HepG2 (cell line): ENCODE data around the gene ANKIB1. TPM values are rescaled to one million over a fixed set of nuclear protein-coding genes. Genes with fewer than 3 reads are reported as not detected.

ENCODE experiments used
- AGO1 ChIP-seq: fragments of 200-400 bp; formaldehyde crosslinking; IDR thresholded peaks from 2 replicates; pipeline ENCODE4 v1.6.1; 2017; ENCODE audit warnings: mild to moderate bottlenecking, low read depth, low read length, moderate library complexity; ENCODE audit not compliant: poor library complexity, severe bottlenecking
- CBX1 ChIP-seq: IDR thresholded peaks from one replicate; pipeline ENCODE4 v1.6.1; 2016; ENCODE audit warnings: antibody characterized with exemption, low read depth
- CBX2 ChIP-seq, 2 experiments: fragments of 200-600 bp in 1 of 2; sonication (generic); formaldehyde crosslinking in 1 of 2; IDR thresholded peaks; 2 replicates each; pipeline versions ENCODE4 v1.7.0 to v1.8.1; 2018 to 2022; ENCODE audit warnings: low read depth in 2 of 2, low read length in 1 of 2, mild to moderate bottlenecking in 1 of 2, missing genetic modification reagents in 1 of 2
- CEBPZ ChIP-seq: IDR thresholded peaks from 2 replicates; pipeline ENCODE4 v1.6.1; 2012; ENCODE audit warnings: low read length, improper control_type of control experiment
- CHCHD3 ChIP-seq: sonication (generic); formaldehyde crosslinking; IDR thresholded peaks from 2 replicates; pipeline ENCODE4 v1.8.0; 2022; ENCODE audit warnings: mild to moderate bottlenecking, missing genetic modification reagents, moderate library complexity
- FOXA1 ChIP-seq, 2 experiments: fragments of 450-650 bp in 1 of 2; sonication (generic) in 1 of 2; formaldehyde crosslinking in 1 of 2; IDR thresholded peaks; 2 replicates each; pipeline versions ENCODE4 v1.4.0 to v1.6.1; 2016 to 2020; ENCODE audit warnings: missing genetic modification reagents in 1 of 2
- GABPB1 ChIP-seq: IDR thresholded peaks from 2 replicates; pipeline ENCODE4 v1.6.1; 2016; ENCODE audit warnings: mild to moderate bottlenecking, missing genetic modification reagents, moderate library complexity, missing compliant biosample characterization
- IRF2 ChIP-seq: IDR thresholded peaks from 2 replicates; pipeline ENCODE4 v1.6.1; 2018; ENCODE audit warnings: missing genetic modification reagents, missing compliant biosample characterization
- MED13 ChIP-seq: sonication (generic); formaldehyde crosslinking; IDR thresholded peaks from 2 replicates; pipeline ENCODE4 v1.5.0; 2020; ENCODE audit warnings: missing genetic modification reagents
- PAF1 ChIP-seq: IDR thresholded peaks from 2 replicates; pipeline ENCODE4 v1.6.1; 2016; ENCODE audit warnings: missing genetic modification reagents, missing compliant biosample characterization
- SMAD3 ChIP-seq: sonication (generic); formaldehyde crosslinking; IDR thresholded peaks from 2 replicates; pipeline ENCODE4 v1.4.0; 2020; ENCODE audit warnings: missing genetic modification reagents
- SNAPC2 ChIP-seq: sonication (generic); formaldehyde crosslinking; IDR thresholded peaks from 2 replicates; pipeline ENCODE4 v1.8.1; 2022; ENCODE audit warnings: mild to moderate bottlenecking, missing genetic modification reagents
- SP1 ChIP-seq, 2 experiments: fragments of 450-650 bp in 1 of 2; sonication (generic) in 1 of 2; formaldehyde crosslinking in 1 of 2; IDR thresholded peaks; 2 replicates each; pipeline versions ENCODE4 v1.4.0 to v1.6.1; 2016 to 2020; ENCODE audit warnings: missing genetic modification reagents in 1 of 2
- ZBTB14 ChIP-seq: sonication (generic); formaldehyde crosslinking; IDR thresholded peaks from 2 replicates; pipeline ENCODE4 v1.4.0; 2020; ENCODE audit warnings: missing genetic modification reagents
- ZBTB34 ChIP-seq: sonication (generic); formaldehyde crosslinking; IDR thresholded peaks from 2 replicates; pipeline ENCODE4 v1.8.0; 2022; ENCODE audit warnings: mild to moderate bottlenecking, missing genetic modification reagents
- ZFP36L2 ChIP-seq: sonication (generic); formaldehyde crosslinking; IDR thresholded peaks from 2 replicates; pipeline ENCODE4 v1.4.0; 2020; ENCODE audit warnings: missing genetic modification reagents
- ZFY ChIP-seq: sonication (generic); formaldehyde crosslinking; IDR thresholded peaks from 2 replicates; pipeline ENCODE4 v1.4.0; 2020; ENCODE audit warnings: missing genetic modification reagents
- ZNF383 ChIP-seq: sonication (generic); formaldehyde crosslinking; IDR thresholded peaks from 2 replicates; pipeline ENCODE4 v1.4.0; 2020; ENCODE audit warnings: missing genetic modification reagents, mild to moderate bottlenecking, borderline replicate concordance
- ZNF629 ChIP-seq: sonication (generic); formaldehyde crosslinking; conservative IDR thresholded peaks from 2 replicates; pipeline ENCODE4 v1.5.0; 2020; ENCODE audit warnings: missing genetic modification reagents
- ZNF639 ChIP-seq: conservative IDR thresholded peaks from 2 replicates; pipeline ENCODE4 v1.6.1; 2018; ENCODE audit warnings: missing genetic modification reagents
- ZNF691 ChIP-seq: sonication (generic); formaldehyde crosslinking; IDR thresholded peaks from 2 replicates; pipeline ENCODE4 v1.4.0; 2020; ENCODE audit warnings: missing genetic modification reagents, low read depth, mild to moderate bottlenecking, borderline replicate concordance
- polyA plus RNA-seq, 8 experiments: library from polyadenylated mRNA; depleted of rRNA in 3 of 8; stranded (reverse) in 7 of 8; unstranded in 1 of 8; fragments of >200 nt; fragmentation: Illumina TruSeq in 4 of 8; extraction: Trizol in 4 of 8; gene quantifications; 2 replicates each; pipeline versions ENCODE4 v1.2.1 to v1.2.3, GENCODE V29; 2011 to 2016; ENCODE audit warnings: low read depth in 4 of 8, missing spikeins in 1 of 8, mixed read lengths in 1 of 8; ENCODE audit not compliant: insufficient read depth in 1 of 8
- total RNA-seq, 5 experiments: library from RNA; depleted of rRNA; stranded (reverse); fragments of >200 nt; fragmentation: Illumina TruSeq; extraction: Trizol; gene quantifications; 2 replicates each; pipeline ENCODE4 v1.2.3, GENCODE V29; 2016; ENCODE audit warnings: low read depth in 1 of 5

ANKIB1 gene
- total and polyA plus RNA-seq, 2 of the 13 experiments (the other 11 are each of a cell fraction or from before 2014, with no cell fraction given), result 28.7 to 29.6 TPM

GRCh38 chr7:92245487-92246359, at the start of gene ANKIB1, which contains the start of gene KRIT1 (continued):
- TF ChIP-seq CBX2 (IDR thresholded peaks at IDR 0.05; ENCODE audit: low read depth, low read length) (no peak), CBX2 (CRISPR knock-in tag; IDR thresholded peaks at IDR 0.05; ENCODE audit: low read depth) (no peak), SMAD3 (no peak; the same call in 1 of the 2 replicates), ZNF383 (CRISPR knock-in tag) (no peak), ZBTB14 (CRISPR knock-in tag) (no peak), SNAPC2 (CRISPR knock-in tag) (no peak), ZNF629 (CRISPR knock-in tag) (peak; percentile 35), ZNF691 (CRISPR knock-in tag) (no peak), CHCHD3 (CRISPR knock-in tag) (peak; percentile 78; the same call in 1 of the 2 replicates), FOXA1 (IDR thresholded peaks at IDR 0.05) (no peak), FOXA1 (CRISPR knock-in tag; IDR thresholded peaks at IDR 0.05) (no peak), IRF2 (CRISPR knock-in tag) (peak; percentile 56; the same call in 1 of the 2 replicates), ZFP36L2 (no peak), SP1 (IDR thresholded peaks at IDR 0.05) (no peak), SP1 (CRISPR knock-in tag; IDR thresholded peaks at IDR 0.05) (peak; percentile 10), CBX1 (no peak), ZFY (CRISPR knock-in tag) (peak; percentile 97), CEBPZ (no peak), ZNF639 (CRISPR knock-in tag) (no peak; the same call in 1 of the 2 replicates), GABPB1 (CRISPR knock-in tag) (peak; percentile 99), AGO1 (no peak), MED13 (CRISPR knock-in tag) (peak; percentile 81), PAF1 (CRISPR knock-in tag) (no peak), ZBTB34 (no peak; the same call in 1 of the 2 replicates)
